Smooth muscle cell (in vitro differentiated cells): Measurements from ENCODE around the gene POLR1C. TPM values are rescaled to one million over a fixed set of nuclear protein-coding genes. Genes with fewer than 3 reads are reported as not detected.
"Not testable (repeated sequence)": the region's sequence is repeated elsewhere in the genome, so short reads cannot be mapped to it uniquely, and the experiment has no call there.

Experiments
- DNase-seq: peaks from one replicate; lab custom pipeline; 2025; ENCODE audit not compliant: unreplicated experiment; lab: John Stamatoyannopoulos, UW
- H2AFZ ChIP-seq: fragments of 200-600 bp; sonication (generic); 2 replicates; pipeline ENCODE4 v1.6.0; 2016; ENCODE audit warnings: antibody characterized with exemption, low read depth, mild to moderate bottlenecking
- H3F3A ChIP-seq: fragments of 200-600 bp; sonication (generic); 2 replicates; pipeline ENCODE4 v1.6.0; 2017; ENCODE audit warnings: antibody characterized with exemption, low read depth
- H3K27ac ChIP-seq: fragments of 200-600 bp; sonication (generic); 2 replicates; pipeline ENCODE4 v1.5.1; 2016; ENCODE audit warnings: low read depth, mild to moderate bottlenecking
- H3K27me3 ChIP-seq: fragments of 200-600 bp; sonication (generic); 2 replicates; pipeline ENCODE4 v1.6.1; 2016; ENCODE audit warnings: low read depth, mild to moderate bottlenecking
- H3K36me3 ChIP-seq: fragments of 200-600 bp; sonication (generic); 2 replicates; pipeline ENCODE4 v1.5.1; 2016; ENCODE audit warnings: low read depth
- H3K4me1 ChIP-seq: fragments of 200-600 bp; sonication (generic); 2 replicates; pipeline ENCODE4 v1.5.1; 2016; ENCODE audit warnings: low read depth
- H3K4me2 ChIP-seq: fragments of 200-600 bp; sonication (generic); 2 replicates; pipeline ENCODE4 v1.6.0; 2016; ENCODE audit warnings: mild to moderate bottlenecking
- H3K4me3 ChIP-seq: fragments of 200-600 bp; sonication (generic); 2 replicates; pipeline ENCODE4 v1.5.1; 2016; ENCODE audit warnings: mild to moderate bottlenecking
- H3K79me2 ChIP-seq: fragments of 200-600 bp; sonication (generic); 2 replicates; pipeline ENCODE4 v1.6.0; 2016; ENCODE audit warnings: low read depth, mild to moderate bottlenecking
- H3K9ac ChIP-seq: fragments of 200-600 bp; sonication (generic); 2 replicates; pipeline ENCODE4 v1.6.0; 2016; ENCODE audit warnings: low read depth
- H3K9me3 ChIP-seq: fragments of 200-600 bp; sonication (generic); replicated peaks from 2 replicates; pipeline ENCODE4 v1.5.1; 2016; ENCODE audit warnings: low read depth
- H4K20me1 ChIP-seq: fragments of 200-600 bp; sonication (generic); 2 replicates; pipeline ENCODE4 v1.6.0; 2016; ENCODE audit warnings: low read depth
- WGBS: methylation state at CpG from one replicate; pipeline ENCODE4 v1.1.7; 2016; ENCODE audit warnings: low lambda C conversion rate; 5-methylcytosine and 5-hydroxymethylcytosine counted together
- polyA plus RNA-seq: library from polyadenylated mRNA; unstranded; fragments of >200 nt; fragmentation: Nextera tagmentation; extraction: Ambion mirVana; gene quantifications from 2 replicates; pipeline ENCODE4 v1.2.1, GENCODE V29; 2016
- total RNA-seq: library from RNA; depleted of rRNA; stranded (reverse); fragments of >200 nt; gene quantifications from 2 replicates; pipeline ENCODE4 v1.2.3, GENCODE V29; 2014
- TF ChIP-seq, protein P1 (sequence below): fragments of 200-600 bp; sonication (generic); IDR thresholded peaks from 2 replicates; pipeline ENCODE4 v1.5.1; 2017; ENCODE audit warnings: borderline replicate concordance, mild to moderate bottlenecking, antibody characterized with exemption; ENCODE audit not compliant: insufficient read depth, poor library complexity, severe bottlenecking

POLR1C gene
- total and polyA plus RNA-seq, 2 experiments from 2014 or later, result 21.0 to 27.0 TPM

GRCh38 chr6:43496370-43497128 lies 20.3 kb upstream of the POLR1C start:
- WGBS, result 31% methylated on average over 18 of the region's 18 CpGs
- H4K20me1 ChIP-seq, result no peaks in the 10 kb centered on the region
- no peaks in the 10 kb centered on the region for H3K27me3 ChIP-seq
- H2AFZ ChIP-seq, result no peak overlapping the region
- peak overlapping the region; percentile 78 for H3K27ac ChIP-seq
- peaks cover 7% of the 10 kb centered on the region for H3K79me2 ChIP-seq
- H3F3A ChIP-seq, result no peaks in the 10 kb centered on the region
- TF ChIP-seq, protein P1, sequence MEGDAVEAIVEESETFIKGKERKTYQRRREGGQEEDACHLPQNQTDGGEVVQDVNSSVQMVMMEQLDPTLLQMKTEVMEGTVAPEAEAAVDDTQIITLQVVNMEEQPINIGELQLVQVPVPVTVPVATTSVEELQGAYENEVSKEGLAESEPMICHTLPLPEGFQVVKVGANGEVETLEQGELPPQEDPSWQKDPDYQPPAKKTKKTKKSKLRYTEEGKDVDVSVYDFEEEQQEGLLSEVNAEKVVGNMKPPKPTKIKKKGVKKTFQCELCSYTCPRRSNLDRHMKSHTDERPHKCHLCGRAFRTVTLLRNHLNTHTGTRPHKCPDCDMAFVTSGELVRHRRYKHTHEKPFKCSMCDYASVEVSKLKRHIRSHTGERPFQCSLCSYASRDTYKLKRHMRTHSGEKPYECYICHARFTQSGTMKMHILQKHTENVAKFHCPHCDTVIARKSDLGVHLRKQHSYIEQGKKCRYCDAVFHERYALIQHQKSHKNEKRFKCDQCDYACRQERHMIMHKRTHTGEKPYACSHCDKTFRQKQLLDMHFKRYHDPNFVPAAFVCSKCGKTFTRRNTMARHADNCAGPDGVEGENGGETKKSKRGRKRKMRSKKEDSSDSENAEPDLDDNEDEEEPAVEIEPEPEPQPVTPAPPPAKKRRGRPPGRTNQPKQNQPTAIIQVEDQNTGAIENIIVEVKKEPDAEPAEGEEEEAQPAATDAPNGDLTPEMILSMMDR, result peak; percentile 57
- no peak overlapping the region for H3K4me3 ChIP-seq
- no peak for DNase-seq
- no peaks in the 10 kb centered on the region for H3K36me3 ChIP-seq
- peak overlapping the region; percentile 55 for H3K4me2 ChIP-seq
- H3K4me1 ChIP-seq, result peaks cover 23% of the 10 kb centered on the region
- no peaks in the 10 kb centered on the region for H3K9me3 ChIP-seq
- H3K9ac ChIP-seq, result no peak overlapping the region

- Histone ChIP-seq H3K4me3 (no peak overlapping the region), H3K4me2 (peak overlapping the region; percentile 55), H3K9me3 (no peaks in the 10 kb centered on the region), H3K9ac (no peak overlapping the region), H3F3A (no peaks in the 10 kb centered on the region), H3K27me3 (no peaks in the 10 kb centered on the region), H3K36me3 (no peaks in the 10 kb centered on the region), H3K4me1 (peaks cover 22% of the 10 kb centered on the region), H2AFZ (no peak overlapping the region), H4K20me1 (no peaks in the 10 kb centered on the region), H3K79me2 (peaks cover 7% of the 10 kb centered on the region), H3K27ac (no peak overlapping the region)
- no peak for DNase-seq
- TF ChIP-seq, protein P1, result no peak
- 80% methylated on average over 6 of the region's 6 CpGs for WGBS
Observed at GRCh38 chr6:43497129-43497396, 19.8 kb upstream of the POLR1C start.

GRCh38 chr6:43497689-43498088 lies 19.2 kb upstream of the POLR1C start:
- Histone ChIP-seq H3K4me3 (no peak overlapping the region), H3K9ac (no peak overlapping the region), H2AFZ (no peak overlapping the region), H3K27me3 (no peaks in the 10 kb centered on the region), H3K4me2 (no peak overlapping the region), H3K4me1 (peaks cover 16% of the 10 kb centered on the region), H3K79me2 (peaks cover 7% of the 10 kb centered on the region), H3K27ac (no peak overlapping the region), H3K9me3 (no peaks in the 10 kb centered on the region), H3K36me3 (no peaks in the 10 kb centered on the region), H3F3A (no peaks in the 10 kb centered on the region), H4K20me1 (no peaks in the 10 kb centered on the region)
- TF ChIP-seq, protein P1, result no peak
- no peak for DNase-seq
- 95% methylated on average over 8 of the region's 12 CpGs for WGBS

GRCh38 chr6:43498291-43498690 lies 18.6 kb upstream of the POLR1C start:
- H4K20me1 ChIP-seq, H3K4me2 ChIP-seq, H3K9me3 ChIP-seq, H3K27me3 ChIP-seq, H3F3A ChIP-seq, H3K9ac ChIP-seq, H3K27ac ChIP-seq, H2AFZ ChIP-seq, DNase-seq, H3K4me3 ChIP-seq, H3K79me2 ChIP-seq, H3K36me3 ChIP-seq: not testable (repeated sequence)
- H3K4me1 ChIP-seq, result peaks cover 10% of the 10 kb centered on the region
- 98% methylated on average over 5 of the region's 5 CpGs for WGBS
